Tibial nerve (tissue), 4 donors: ENCODE results near the gene CLTCL1.

Experiments
- EP300 ChIP-seq, 2 donors: sonication (generic); formaldehyde crosslinking; IDR thresholded peaks; one replicate each; pipeline ENCODE4 v1.6.1; 2017; ENCODE audit warnings: antibody characterized with exemption in 2 of 2, mild to moderate bottlenecking in 1 of 2
- POLR2A ChIP-seq, 2 donors: fragments of 450-650 bp; IDR thresholded peaks; one replicate each; pipeline ENCODE4 v1.6.1; 2017; ENCODE audit warnings: antibody characterized with exemption in 2 of 2, mild to moderate bottlenecking in 2 of 2, moderate library complexity in 2 of 2
- TF ChIP-seq, protein P1 (sequence below), 5 experiments: fragments of 200-600 bp in 3 of 5; fragments of 450-650 bp in 2 of 5; sonication (generic) in 3 of 5; IDR thresholded peaks; one replicate each; pipeline ENCODE4 v1.5.1; 2016 to 2019; ENCODE audit warnings: antibody characterized with exemption in 5 of 5, mild to moderate bottlenecking in 3 of 5, moderate library complexity in 2 of 5

DNA sequence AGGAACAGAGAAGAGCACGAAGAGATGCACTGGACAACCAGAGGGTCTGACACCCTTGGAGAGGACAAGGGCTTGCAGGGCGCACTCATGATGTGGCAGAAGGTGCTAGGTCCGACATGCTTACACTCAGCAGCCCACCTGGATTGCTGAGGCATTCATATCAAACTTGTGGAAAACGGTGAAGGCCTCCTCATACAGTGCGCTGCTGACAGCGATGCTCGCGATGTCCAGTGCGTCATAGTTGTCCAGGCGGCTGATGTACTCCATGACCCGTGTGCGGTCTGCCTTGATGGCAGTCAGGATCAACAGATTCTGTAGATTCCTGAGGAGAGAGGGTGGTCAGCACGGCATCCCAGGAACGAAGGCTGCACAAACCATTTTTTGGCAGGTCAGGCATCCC is 81.3 kb downstream of the CLTCL1 start:
- TF ChIP-seq, protein P1, sequence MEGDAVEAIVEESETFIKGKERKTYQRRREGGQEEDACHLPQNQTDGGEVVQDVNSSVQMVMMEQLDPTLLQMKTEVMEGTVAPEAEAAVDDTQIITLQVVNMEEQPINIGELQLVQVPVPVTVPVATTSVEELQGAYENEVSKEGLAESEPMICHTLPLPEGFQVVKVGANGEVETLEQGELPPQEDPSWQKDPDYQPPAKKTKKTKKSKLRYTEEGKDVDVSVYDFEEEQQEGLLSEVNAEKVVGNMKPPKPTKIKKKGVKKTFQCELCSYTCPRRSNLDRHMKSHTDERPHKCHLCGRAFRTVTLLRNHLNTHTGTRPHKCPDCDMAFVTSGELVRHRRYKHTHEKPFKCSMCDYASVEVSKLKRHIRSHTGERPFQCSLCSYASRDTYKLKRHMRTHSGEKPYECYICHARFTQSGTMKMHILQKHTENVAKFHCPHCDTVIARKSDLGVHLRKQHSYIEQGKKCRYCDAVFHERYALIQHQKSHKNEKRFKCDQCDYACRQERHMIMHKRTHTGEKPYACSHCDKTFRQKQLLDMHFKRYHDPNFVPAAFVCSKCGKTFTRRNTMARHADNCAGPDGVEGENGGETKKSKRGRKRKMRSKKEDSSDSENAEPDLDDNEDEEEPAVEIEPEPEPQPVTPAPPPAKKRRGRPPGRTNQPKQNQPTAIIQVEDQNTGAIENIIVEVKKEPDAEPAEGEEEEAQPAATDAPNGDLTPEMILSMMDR (IDR thresholded peaks at IDR 0.05), result no peak
- no peak for TF ChIP-seq EP300 (IDR thresholded peaks at IDR 0.05)
- TF ChIP-seq POLR2A (IDR thresholded peaks at IDR 0.05), result no peak
